ENCODE results near the gene SORBS1. TPM values are rescaled to one million over a fixed set of nuclear protein-coding genes. Genes with fewer than 3 reads are reported as not detected.

Gene SORBS1
- total RNA-seq, 1 donor from 2014 or later = 5.1 TPM

Other genes with a start within 250 kb of the SORBS1 start
- gene ALDH18A1, start 95.3 kb upstream of the SORBS1 start, total RNA-seq = 121 and 130 TPM in 2 replicates
- gene TCTN3, start 132.6 kb upstream of the SORBS1 start, total RNA-seq = 43.3 and 44.3 TPM in 2 replicates
- gene ENTPD1, start 194.8 kb upstream of the SORBS1 start, total RNA-seq = 0.77 and 0.95 TPM in 2 replicates

Measured in astrocyte (in vitro differentiated cells and primary cell).